ENCODE data around the gene DOCK9. TPM values are rescaled to one million over a fixed set of nuclear protein-coding genes. Genes with fewer than 3 reads are reported as not detected.

The DOCK9 gene
- total and polyA plus RNA-seq, 2 donors (not counting 1 experiment from before 2014, with no cell fraction given): 18.5 to 28.0 TPM

DNA sequence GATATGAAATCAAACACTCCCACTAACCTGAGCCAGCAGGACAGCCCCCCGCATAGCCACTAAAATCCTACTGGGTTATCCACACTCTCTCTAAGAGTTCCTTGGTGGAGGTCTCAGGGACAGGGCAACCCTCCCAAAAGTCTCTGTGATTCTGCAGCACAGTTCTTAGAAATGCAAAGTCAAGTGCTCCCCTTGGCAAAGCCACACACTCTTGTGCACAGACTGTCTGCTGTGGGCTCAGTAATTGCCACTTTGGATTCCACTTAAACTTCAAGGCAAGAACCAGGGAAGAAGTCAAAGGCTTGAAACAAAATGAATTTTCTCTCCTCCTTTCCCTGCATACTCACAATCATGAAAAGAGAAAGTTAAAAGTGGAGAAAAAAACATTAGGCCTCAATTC, 61.5 kb downstream of the DOCK9 start:
- WGBS (ENCODE audit: insufficient coverage): 100% methylated on average over 1 of the region's 1 CpG
- Histone ChIP-seq H3K27ac (ENCODE audit: low read length in 2 of 2) (no peak overlapping the region), H3K36me3 (replicated peaks in 1 of 2; ENCODE audit: control extremely low read depth in 1 of 2, control insufficient read depth in 1 of 2, extremely low read depth in 1 of 2, insufficient read depth in 2 of 2, low read length in 1 of 2) (no peaks in the 10 kb centered on the region), H3K4me3 (ENCODE audit: control extremely low read depth in 1 of 5, extremely low read depth in 1 of 5, insufficient read depth in 1 of 5, low read depth in 2 of 5, low read length in 4 of 5) (no peak overlapping the region), H2AFZ (ENCODE audit: insufficient read depth, low read depth, low read length, poor library complexity, severe bottlenecking) (no peak overlapping the region), H3K9me3 (ENCODE audit: control extremely low read depth in 1 of 3, control insufficient read depth in 2 of 3, insufficient read depth in 1 of 3, low read length in 2 of 3) (no peaks in the 10 kb centered on the region), H3K79me2 (ENCODE audit: control insufficient read depth, insufficient read depth, low read length) (no peaks in the 10 kb centered on the region), H4K20me1 (ENCODE audit: control insufficient read depth, insufficient read depth, low read length, poor library complexity, severe bottlenecking) (no peaks in the 10 kb centered on the region), H3K4me2 (replicated peaks; ENCODE audit: low read depth, low read length, poor library complexity, severe bottlenecking) (no peak overlapping the region), H3K27me3 (replicated peaks in 1 of 4; ENCODE audit: control extremely low read depth in 1 of 4, control insufficient read depth in 3 of 4, insufficient read depth in 4 of 4, low read length in 3 of 4) (no peaks in the 10 kb centered on the region), H3K4me1 (ENCODE audit: control insufficient read depth in 2 of 2, insufficient read depth in 2 of 2, low read length in 2 of 2) (peaks cover 10 to 12% of the 10 kb centered on the region in 2 donors), H3K9ac (ENCODE audit: low read length) (no peak overlapping the region)
- Mint-ChIP-seq H3K4me3 (no peak overlapping the region), H3K27me3 (no peaks in the 10 kb centered on the region), H3K27ac (no peak overlapping the region), H3K4me1 (peaks cover 9% of the 10 kb centered on the region), H3K9me3 (ENCODE audit: insufficient read depth) (no peaks in the 10 kb centered on the region)
- TF ChIP-seq EZH2 (IDR thresholded peaks at IDR 0.05; ENCODE audit: borderline replicate concordance, insufficient read depth, low read depth, low read length, poor library complexity, severe bottlenecking): no peak
- TF ChIP-seq, protein P1, sequence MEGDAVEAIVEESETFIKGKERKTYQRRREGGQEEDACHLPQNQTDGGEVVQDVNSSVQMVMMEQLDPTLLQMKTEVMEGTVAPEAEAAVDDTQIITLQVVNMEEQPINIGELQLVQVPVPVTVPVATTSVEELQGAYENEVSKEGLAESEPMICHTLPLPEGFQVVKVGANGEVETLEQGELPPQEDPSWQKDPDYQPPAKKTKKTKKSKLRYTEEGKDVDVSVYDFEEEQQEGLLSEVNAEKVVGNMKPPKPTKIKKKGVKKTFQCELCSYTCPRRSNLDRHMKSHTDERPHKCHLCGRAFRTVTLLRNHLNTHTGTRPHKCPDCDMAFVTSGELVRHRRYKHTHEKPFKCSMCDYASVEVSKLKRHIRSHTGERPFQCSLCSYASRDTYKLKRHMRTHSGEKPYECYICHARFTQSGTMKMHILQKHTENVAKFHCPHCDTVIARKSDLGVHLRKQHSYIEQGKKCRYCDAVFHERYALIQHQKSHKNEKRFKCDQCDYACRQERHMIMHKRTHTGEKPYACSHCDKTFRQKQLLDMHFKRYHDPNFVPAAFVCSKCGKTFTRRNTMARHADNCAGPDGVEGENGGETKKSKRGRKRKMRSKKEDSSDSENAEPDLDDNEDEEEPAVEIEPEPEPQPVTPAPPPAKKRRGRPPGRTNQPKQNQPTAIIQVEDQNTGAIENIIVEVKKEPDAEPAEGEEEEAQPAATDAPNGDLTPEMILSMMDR (IDR thresholded peaks at IDR 0.05): no peak
- no peak for ATAC-seq (ENCODE audit: low read depth)
- ChIA-PET POLR2A (no interaction called here), CTCF (no interaction called here)
- intact Hi-C loops (cut with micrococcal nuclease): no loop called here
- no peak for DNase-seq

DNA sequence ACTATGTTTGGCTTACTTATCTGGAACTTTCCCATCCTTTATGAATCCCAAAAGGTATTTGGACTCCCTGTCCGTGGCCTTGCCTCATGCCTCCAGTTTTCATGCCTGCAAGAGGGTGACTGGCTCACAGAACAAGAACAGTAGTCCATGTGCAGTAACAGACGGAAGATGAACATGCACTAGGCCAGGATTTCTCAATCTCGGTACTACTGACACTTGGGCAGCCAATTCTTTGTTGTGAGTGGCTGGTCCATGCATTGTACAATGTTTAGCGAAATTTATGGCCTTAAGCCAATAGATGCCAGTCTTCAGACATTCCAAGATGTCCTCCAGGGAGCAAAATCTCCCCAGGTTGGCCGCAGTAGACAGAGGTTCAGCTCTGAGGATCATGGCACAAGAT, 61.9 kb downstream of the DOCK9 start:
- Histone ChIP-seq H3K4me1 (ENCODE audit: control insufficient read depth in 2 of 2, insufficient read depth in 2 of 2, low read length in 2 of 2) (peaks cover 10 to 12% of the 10 kb centered on the region in 2 donors), H3K27me3 (replicated peaks in 1 of 4; ENCODE audit: control extremely low read depth in 1 of 4, control insufficient read depth in 3 of 4, insufficient read depth in 4 of 4, low read length in 3 of 4) (no peaks in the 10 kb centered on the region), H3K27ac (ENCODE audit: low read length in 2 of 2) (no peak overlapping the region), H3K4me2 (replicated peaks; ENCODE audit: low read depth, low read length, poor library complexity, severe bottlenecking) (no peak overlapping the region), H3K9ac (ENCODE audit: low read length) (no peak overlapping the region), H3K9me3 (ENCODE audit: control extremely low read depth in 1 of 3, control insufficient read depth in 2 of 3, insufficient read depth in 1 of 3, low read length in 2 of 3) (no peaks in the 10 kb centered on the region), H3K4me3 (ENCODE audit: control extremely low read depth in 1 of 5, extremely low read depth in 1 of 5, insufficient read depth in 1 of 5, low read depth in 2 of 5, low read length in 4 of 5) (no peak overlapping the region), H3K79me2 (ENCODE audit: control insufficient read depth, insufficient read depth, low read length) (no peaks in the 10 kb centered on the region), H3K36me3 (replicated peaks in 1 of 2; ENCODE audit: control extremely low read depth in 1 of 2, control insufficient read depth in 1 of 2, extremely low read depth in 1 of 2, insufficient read depth in 2 of 2, low read length in 1 of 2) (no peaks in the 10 kb centered on the region), H2AFZ (ENCODE audit: insufficient read depth, low read depth, low read length, poor library complexity, severe bottlenecking) (no peak overlapping the region), H4K20me1 (ENCODE audit: control insufficient read depth, insufficient read depth, low read length, poor library complexity, severe bottlenecking) (no peaks in the 10 kb centered on the region)
- POLR2A ChIA-PET: no interaction called here
- ATAC-seq (ENCODE audit: low read depth) (no peak), DNase-seq (no peak)
- WGBS (ENCODE audit: insufficient coverage): 94% methylated on average over 5 of the region's 5 CpGs
- peaks cover 9% of the 10 kb centered on the region for H3K4me1 Mint-ChIP-seq
- H3K9me3 Mint-ChIP-seq (ENCODE audit: insufficient read depth): no peaks in the 10 kb centered on the region
- H3K27me3 Mint-ChIP-seq: no peaks in the 10 kb centered on the region
- no peak overlapping the region for H3K27ac Mint-ChIP-seq
- no peak for TF ChIP-seq EZH2 (IDR thresholded peaks at IDR 0.05; ENCODE audit: borderline replicate concordance, insufficient read depth, low read depth, low read length, poor library complexity, severe bottlenecking)
- TF ChIP-seq, protein P1 (IDR thresholded peaks at IDR 0.05): no peak
- no peak overlapping the region for H3K4me3 Mint-ChIP-seq
- intact Hi-C loops (cut with micrococcal nuclease): no loop called here
- CTCF ChIA-PET: no interaction called here
